ENCODE measurements around the gene URAD. TPM values are rescaled to one million over a fixed set of nuclear protein-coding genes. Genes with fewer than 3 reads are reported as not detected.
A peak's percentile ranks its signal among the peaks of the same experiment; 100 is the strongest.

The URAD gene
- total RNA-seq, 1 donor from 2014 or later = 1.7 TPM

- no peak for DNase-seq (ENCODE audit: low spot score)
Measured at GRCh38 chr13:27971236-27971645, 17.3 kb downstream of the URAD start.

GRCh38 chr13:27970382-27971235 is 17.9 kb downstream of the URAD start:
- no peak for DNase-seq (ENCODE audit: low spot score)

- no peak for DNase-seq (ENCODE audit: low spot score)
Measured at GRCh38 chr13:27969866-27970229, 18.6 kb downstream of the URAD start.

- DNase-seq (ENCODE audit: low spot score) = no peak
Measured at GRCh38 chr13:27969082-27969865, 19.2 kb downstream of the URAD start, which contains the start of gene CDX2. TSS of gene CDX2 (minus strand) at chr13:27969315. CDS start at chr13:27969006, 309 bp downstream.

GRCh38 chr13:27968316-27969081 is 20.0 kb downstream of the URAD start:
- DNase-seq (ENCODE audit: low spot score) = no peak

GRCh38 chr13:27967736-27968315 is 20.7 kb downstream of the URAD start:
- no peak for DNase-seq (ENCODE audit: low spot score)

GRCh38 chr13:27967203-27967735 is 21.2 kb downstream of the URAD start:
- DNase-seq (ENCODE audit: low spot score) = no peak

GRCh38 chr13:27966641-27967202 is 21.8 kb downstream of the URAD start:
- DNase-seq (ENCODE audit: low spot score) = no peak

GRCh38 chr13:27965740-27966640 is 22.5 kb downstream of the URAD start:
- DNase-seq (ENCODE audit: low spot score) = no peak

GRCh38 chr13:27965343-27965739 is 23.2 kb downstream of the URAD start:
- DNase-seq (ENCODE audit: low spot score) = no peak

GRCh38 chr13:27964741-27965323 is 23.7 kb downstream of the URAD start:
- DNase-seq (ENCODE audit: low spot score) = no peak

- peak; percentile 69 for DNase-seq (ENCODE audit: low spot score)
Measured at GRCh38 chr13:27964206-27964605, 24.3 kb downstream of the URAD start.

GRCh38 chr13:27963491-27963890 is 25.0 kb downstream of the URAD start:
- peak; percentile 14 for DNase-seq (ENCODE audit: low spot score)

GRCh38 chr13:27962982-27963381 is 25.5 kb downstream of the URAD start:
- no peak for DNase-seq (ENCODE audit: low spot score)

GRCh38 chr13:27962128-27962841 is 26.2 kb downstream of the URAD start:
- DNase-seq (ENCODE audit: low spot score) = peak; percentile 57

- DNase-seq (ENCODE audit: low spot score) = no peak
Measured at GRCh38 chr13:27961227-27962085, 27.0 kb downstream of the URAD start.

Measured in mesenteric fat pad (tissue), 1 donor.